ENCODE measurements around the gene CEP43. TPM values are rescaled to one million over a fixed set of nuclear protein-coding genes. Genes with fewer than 3 reads are reported as not detected.
A peak's percentile ranks its signal among the peaks of the same experiment; 100 is the strongest.

CEP43 gene
- total RNA-seq, 8 experiments from 2014 or later = 9.3 to 28.4 (median 21.1) TPM

GRCh38 chr6:166956444-166957086 is 42.6 kb upstream of the CEP43 start, which contains the start of gene RNASET2:
TSS of gene RNASET2 (minus strand) at chr6:166956550. CDS start at chr6:166956182, 368 bp downstream.
- WGBS, 10 experiments = 2 to 20% (median 12%) methylated on average over 2 to 27 of the region's 71 CpGs; no CpG with 5 or more reads in 6 of the 10 experiments
- in situ Hi-C loops (cut with MboI; ENCODE audit: low pct_unique_long_range_greater_than_20kb in 2 of 9, low sequenced_read_pairs in 9 of 9, unreplicated experiment in 9 of 9) = loop anchor here in 1 of 9 experiments (25.0 kb wide), 1 partner anchor 169 kb away; no protein-coding TSS in a partner anchor
- H3K27ac ChIP-seq = peak within 1 kb of the TSS; percentile 4 to 69
- peaks cover 12 to 26% of the 10 kb centered on the region in 2 donors for H3K4me1 ChIP-seq (replicated peaks in 1 of 2)
- peak within 1 kb of the TSS; percentile 46 to 97 (median 50) for H3K4me3 ChIP-seq
- peak; percentile 81 to 94 (median 88) for ATAC-seq (replicated peaks in 6 of 8)

- in situ Hi-C loops (cut with MboI; ENCODE audit: low pct_unique_long_range_greater_than_20kb in 2 of 9, low sequenced_read_pairs in 9 of 9, unreplicated experiment in 9 of 9) = loop anchor here in 1 of 9 experiments (25.0 kb wide), 1 partner anchor 170 kb away; no protein-coding TSS in a partner anchor
Measured at GRCh38 chr6:166957087-166957804, 42.0 kb upstream of the CEP43 start.

GRCh38 chr6:166957805-166958076 is 41.5 kb upstream of the CEP43 start:
- peaks cover 12 to 26% of the 10 kb centered on the region in 2 donors for H3K4me1 ChIP-seq (replicated peaks in 1 of 2)
- in situ Hi-C loops (cut with MboI; ENCODE audit: low pct_unique_long_range_greater_than_20kb in 2 of 9, low sequenced_read_pairs in 9 of 9, unreplicated experiment in 9 of 9) = loop anchor here in 1 of 9 experiments (25.0 kb wide), 1 partner anchor 170 kb away; no protein-coding TSS in a partner anchor
- no peak overlapping the region for H3K4me3 ChIP-seq
- WGBS, 10 experiments = 43 to 98% (median 73%) methylated on average over 1 to 5 of the region's 5 CpGs
- no peak overlapping the region for H3K27ac ChIP-seq
- ATAC-seq (replicated peaks in 6 of 8) = no peak

More at GRCh38 chr6:166957087-166957804, 42.0 kb upstream of the CEP43 start:
- peak overlapping the region in 1 of 2 donors; percentile 69 for H3K27ac ChIP-seq
- ATAC-seq (replicated peaks in 6 of 8) = peak in 7 of 8 experiments; percentile 0 to 53 (median 20)
- WGBS, 10 experiments = 11 to 17% (median 15%) methylated on average over 4 to 8 of the region's 26 CpGs; no CpG with 5 or more reads in 7 of the 10 experiments
- H3K4me3 ChIP-seq = peak overlapping the region; percentile 46 to 97 (median 50)
- H3K4me1 ChIP-seq (replicated peaks in 1 of 2) = peaks cover 12 to 26% of the 10 kb centered on the region in 2 donors

- WGBS, 10 experiments = 66 to 98% (median 84%) methylated on average over 4 to 11 of the region's 13 CpGs; no CpG with 5 or more reads in 3 of the 10 experiments
- no peak for ATAC-seq (replicated peaks in 6 of 8)
- Histone ChIP-seq H3K4me1 (replicated peaks in 1 of 2) (peaks cover 12 to 26% of the 10 kb centered on the region in 2 donors), H3K4me3 (no peak overlapping the region), H3K27ac (no peak overlapping the region)
- in situ Hi-C loops (cut with MboI; ENCODE audit: low pct_unique_long_range_greater_than_20kb in 2 of 9, low sequenced_read_pairs in 9 of 9, unreplicated experiment in 9 of 9) = loop anchor here in 1 of 9 experiments (25.0 kb wide), 1 partner anchor 172 kb away; no protein-coding TSS in a partner anchor
Measured at GRCh38 chr6:166958926-166959861, 40.0 kb upstream of the CEP43 start.

GRCh38 chr6:166959911-166960608 is 39.1 kb upstream of the CEP43 start:
- H3K27ac ChIP-seq = no peak overlapping the region
- no peak overlapping the region for H3K4me3 ChIP-seq
- whole genome bisulfite sequencing, 10 experiments = 26 to 98% (median 91%) methylated on average over 2 to 9 of the region's 9 CpGs; no CpG with 5 or more reads in 1 of the 10 experiments
- in situ Hi-C loops (cut with MboI; ENCODE audit: low pct_unique_long_range_greater_than_20kb in 2 of 9, low sequenced_read_pairs in 9 of 9, unreplicated experiment in 9 of 9) = loop anchor here in 1 of 9 experiments (25.0 kb wide), 1 partner anchor 173 kb away; no protein-coding TSS in a partner anchor
- ATAC-seq (replicated peaks in 6 of 8) = no peak
- peaks cover 12 to 23% of the 10 kb centered on the region in 2 donors for H3K4me1 ChIP-seq (replicated peaks in 1 of 2)

GRCh38 chr6:166960609-166960978 is 38.6 kb upstream of the CEP43 start:
- peaks cover 9 to 18% of the 10 kb centered on the region in 2 donors for H3K4me1 ChIP-seq (replicated peaks in 1 of 2)
- in situ Hi-C loops (cut with MboI; ENCODE audit: low pct_unique_long_range_greater_than_20kb in 2 of 9, low sequenced_read_pairs in 9 of 9, unreplicated experiment in 9 of 9) = loop anchor here in 1 of 9 experiments (25.0 kb wide), 1 partner anchor 173 kb away; no protein-coding TSS in a partner anchor
- no peak for ATAC-seq (replicated peaks in 6 of 8)
- WGBS, 10 experiments = 40 to 100% (median 90%) methylated on average over 1 to 3 of the region's 3 CpGs; no CpG with 5 or more reads in 3 of the 10 experiments
- no peak overlapping the region for H3K4me3 ChIP-seq
- no peak overlapping the region for H3K27ac ChIP-seq

- no peak overlapping the region for H3K4me3 ChIP-seq
- ATAC-seq (replicated peaks in 6 of 8) = no peak
- in situ Hi-C loops (cut with MboI; ENCODE audit: low pct_unique_long_range_greater_than_20kb in 2 of 9, low sequenced_read_pairs in 9 of 9, unreplicated experiment in 9 of 9) = loop anchor here in 1 of 9 experiments (25.0 kb wide), 1 partner anchor 179 kb away; no protein-coding TSS in a partner anchor
- WGBS, 10 experiments = 94 to 100% (median 100%) methylated on average over 2 of the region's 2 CpGs; no CpG with 5 or more reads in 3 of the 10 experiments
- no peaks in the 10 kb centered on the region for H3K4me1 ChIP-seq (replicated peaks in 1 of 2)
- H3K27ac ChIP-seq = no peak overlapping the region
Measured at GRCh38 chr6:166966268-166966667, 32.9 kb upstream of the CEP43 start.

GRCh38 chr6:166969390-166970002 is 29.7 kb upstream of the CEP43 start:
- no peak overlapping the region for H3K4me3 ChIP-seq
- no peaks in the 10 kb centered on the region for H3K4me1 ChIP-seq (replicated peaks in 1 of 2)
- no peak overlapping the region for H3K27ac ChIP-seq
- in situ Hi-C loops (cut with MboI; ENCODE audit: low pct_unique_long_range_greater_than_20kb in 2 of 9, low sequenced_read_pairs in 9 of 9, unreplicated experiment in 9 of 9) = loop anchor here in 1 of 9 experiments (25.0 kb wide), 1 partner anchor 182 kb away; no protein-coding TSS in a partner anchor
- no peak for ATAC-seq (replicated peaks in 6 of 8)
- WGBS, 10 experiments = 9 to 100% (median 87%) methylated on average over 1 to 8 of the region's 8 CpGs; no CpG with 5 or more reads in 1 of the 10 experiments

GRCh38 chr6:166970091-166970490 is 29.1 kb upstream of the CEP43 start:
- in situ Hi-C loops (cut with MboI; ENCODE audit: low pct_unique_long_range_greater_than_20kb in 2 of 9, low sequenced_read_pairs in 9 of 9, unreplicated experiment in 9 of 9) = loop anchor here in 1 of 9 experiments (25.0 kb wide), 1 partner anchor 183 kb away; no protein-coding TSS in a partner anchor
- peak in 1 of 8 experiments; percentile 11 for ATAC-seq (replicated peaks in 6 of 8)
- H3K27ac ChIP-seq = no peak overlapping the region
- no peak overlapping the region for H3K4me3 ChIP-seq
- no peaks in the 10 kb centered on the region for H3K4me1 ChIP-seq (replicated peaks in 1 of 2)

- no peak overlapping the region for H3K27ac ChIP-seq
- WGBS, 10 experiments = 91 to 100% (median 97%) methylated on average over 1 to 10 of the region's 17 CpGs; no CpG with 5 or more reads in 6 of the 10 experiments
- ATAC-seq (replicated peaks in 6 of 8) = no peak
- in situ Hi-C loops (cut with MboI; ENCODE audit: low pct_unique_long_range_greater_than_20kb in 2 of 9, low sequenced_read_pairs in 9 of 9, unreplicated experiment in 9 of 9) = loop anchor here in 1 of 9 experiments (25.0 kb wide), 1 partner anchor 183 kb away; no protein-coding TSS in a partner anchor
- H3K4me3 ChIP-seq = no peak overlapping the region
- no peaks in the 10 kb centered on the region for H3K4me1 ChIP-seq (replicated peaks in 1 of 2)
Measured at GRCh38 chr6:166970776-166971175, 28.4 kb upstream of the CEP43 start.

- no peaks in the 10 kb centered on the region for H3K4me1 ChIP-seq (replicated peaks in 1 of 2)
- 67 to 100% (median 89%) methylated on average over 1 to 5 of the region's 8 CpGs; no CpG with 5 or more reads in 3 of the 10 experiments for WGBS, 10 experiments
- ATAC-seq (replicated peaks in 6 of 8) = no peak
Measured at GRCh38 chr6:166971271-166971670, 27.9 kb upstream of the CEP43 start.

More at GRCh38 chr6:166971271-166971670, 27.9 kb upstream of the CEP43 start:
- Histone ChIP-seq H3K27ac (no peak overlapping the region), H3K4me3 (no peak overlapping the region)
- in situ Hi-C loops (cut with MboI; ENCODE audit: low pct_unique_long_range_greater_than_20kb in 2 of 9, low sequenced_read_pairs in 9 of 9, unreplicated experiment in 9 of 9) = loop anchor here in 1 of 9 experiments (25.0 kb wide), 1 partner anchor 184 kb away; no protein-coding TSS in a partner anchor

All from motor neuron (in vitro differentiated cells).